KMS-11 (cell line): Measurements from ENCODE around the gene NPB.

Source experiments
- H2AFZ ChIP-seq: fragments of 200-600 bp; sonication (generic); 2 replicates; pipeline ENCODE4 v1.6.1; 2016; ENCODE audit warnings: antibody characterized with exemption, mixed run types, low read depth
- H3K27ac ChIP-seq: fragments of 200-600 bp; sonication (generic); 2 replicates; pipeline ENCODE4 v1.6.1; 2016; ENCODE audit warnings: mild to moderate bottlenecking, mixed run types
- H3K27me3 ChIP-seq: fragments of 200-600 bp; sonication (generic); 2 replicates; pipeline ENCODE4 v1.6.1; 2017; ENCODE audit warnings: mild to moderate bottlenecking, low read depth, mixed run types, moderate library complexity; ENCODE audit not compliant: insufficient read depth
- H3K36me3 ChIP-seq: fragments of 200-600 bp; sonication (generic); 2 replicates; pipeline ENCODE4 v1.6.1; 2017; ENCODE audit warnings: mild to moderate bottlenecking, mixed run types; ENCODE audit not compliant: insufficient read depth
- H3K4me1 ChIP-seq: fragments of 200-600 bp; sonication (generic); 2 replicates; pipeline ENCODE4 v1.6.1; 2016; ENCODE audit warnings: mild to moderate bottlenecking, low read depth, mixed run types; ENCODE audit not compliant: poor library complexity, severe bottlenecking
- H3K4me2 ChIP-seq: fragments of 200-600 bp; sonication (generic); 2 replicates; pipeline ENCODE4 v1.7.0; 2016; ENCODE audit warnings: mild to moderate bottlenecking, mixed run types
- H3K4me3 ChIP-seq: fragments of 200-600 bp; sonication (generic); IDR thresholded peaks from 2 replicates; pipeline ENCODE4 v1.6.1; 2017; ENCODE audit warnings: low read depth, low read length, mixed read lengths; ENCODE audit not compliant: insufficient read depth
- H3K79me2 ChIP-seq: fragments of 200-600 bp; sonication (generic); 2 replicates; pipeline ENCODE4 v1.6.1; 2016; ENCODE audit warnings: low read depth, mixed run types; ENCODE audit not compliant: insufficient read depth
- H3K9ac ChIP-seq: fragments of 200-600 bp; sonication (generic); 2 replicates; pipeline ENCODE4 v1.6.1; 2016; ENCODE audit warnings: mild to moderate bottlenecking, mixed run types
- H4K20me1 ChIP-seq: fragments of 200-600 bp; sonication (generic); 2 replicates; pipeline ENCODE4 v1.6.1; 2016; ENCODE audit warnings: mild to moderate bottlenecking, mixed run types; ENCODE audit not compliant: insufficient read depth
- TF ChIP-seq, protein P1 (sequence below): fragments of 200-600 bp; sonication (generic); conservative IDR thresholded peaks from 2 replicates; pipeline ENCODE4 v1.6.1; 2017; ENCODE audit warnings: low read depth, mild to moderate bottlenecking, antibody characterized with exemption, low read length, moderate library complexity, mixed read lengths

NPB gene

GRCh38 chr17:81902023-81902652 is at the start of gene NPB:
NPB (plus strand) TSS chr17:81902238; CDS start chr17:81902278, 40 bp downstream.
- TF ChIP-seq, protein P1, sequence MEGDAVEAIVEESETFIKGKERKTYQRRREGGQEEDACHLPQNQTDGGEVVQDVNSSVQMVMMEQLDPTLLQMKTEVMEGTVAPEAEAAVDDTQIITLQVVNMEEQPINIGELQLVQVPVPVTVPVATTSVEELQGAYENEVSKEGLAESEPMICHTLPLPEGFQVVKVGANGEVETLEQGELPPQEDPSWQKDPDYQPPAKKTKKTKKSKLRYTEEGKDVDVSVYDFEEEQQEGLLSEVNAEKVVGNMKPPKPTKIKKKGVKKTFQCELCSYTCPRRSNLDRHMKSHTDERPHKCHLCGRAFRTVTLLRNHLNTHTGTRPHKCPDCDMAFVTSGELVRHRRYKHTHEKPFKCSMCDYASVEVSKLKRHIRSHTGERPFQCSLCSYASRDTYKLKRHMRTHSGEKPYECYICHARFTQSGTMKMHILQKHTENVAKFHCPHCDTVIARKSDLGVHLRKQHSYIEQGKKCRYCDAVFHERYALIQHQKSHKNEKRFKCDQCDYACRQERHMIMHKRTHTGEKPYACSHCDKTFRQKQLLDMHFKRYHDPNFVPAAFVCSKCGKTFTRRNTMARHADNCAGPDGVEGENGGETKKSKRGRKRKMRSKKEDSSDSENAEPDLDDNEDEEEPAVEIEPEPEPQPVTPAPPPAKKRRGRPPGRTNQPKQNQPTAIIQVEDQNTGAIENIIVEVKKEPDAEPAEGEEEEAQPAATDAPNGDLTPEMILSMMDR = no peak
- H3K4me3 ChIP-seq = no peak within 1 kb of the TSS
- no peak within 1 kb of the TSS for H2AFZ ChIP-seq
- H3K9ac ChIP-seq = no peak within 1 kb of the TSS
- no peaks in the 10 kb centered on the region for H3K27me3 ChIP-seq
- no peaks in the 10 kb centered on the region for H3K36me3 ChIP-seq
- H3K4me2 ChIP-seq = no peak within 1 kb of the TSS
- no peaks in the 10 kb centered on the region for H4K20me1 ChIP-seq
- H3K4me1 ChIP-seq = no peaks in the 10 kb centered on the region
- no peak within 1 kb of the TSS for H3K27ac ChIP-seq
- no peaks in the 10 kb centered on the region for H3K79me2 ChIP-seq

- no peak overlapping the region for H3K9ac ChIP-seq
Measured at GRCh38 chr17:81854974-81855774, 46.9 kb upstream of the NPB start.

DNA sequence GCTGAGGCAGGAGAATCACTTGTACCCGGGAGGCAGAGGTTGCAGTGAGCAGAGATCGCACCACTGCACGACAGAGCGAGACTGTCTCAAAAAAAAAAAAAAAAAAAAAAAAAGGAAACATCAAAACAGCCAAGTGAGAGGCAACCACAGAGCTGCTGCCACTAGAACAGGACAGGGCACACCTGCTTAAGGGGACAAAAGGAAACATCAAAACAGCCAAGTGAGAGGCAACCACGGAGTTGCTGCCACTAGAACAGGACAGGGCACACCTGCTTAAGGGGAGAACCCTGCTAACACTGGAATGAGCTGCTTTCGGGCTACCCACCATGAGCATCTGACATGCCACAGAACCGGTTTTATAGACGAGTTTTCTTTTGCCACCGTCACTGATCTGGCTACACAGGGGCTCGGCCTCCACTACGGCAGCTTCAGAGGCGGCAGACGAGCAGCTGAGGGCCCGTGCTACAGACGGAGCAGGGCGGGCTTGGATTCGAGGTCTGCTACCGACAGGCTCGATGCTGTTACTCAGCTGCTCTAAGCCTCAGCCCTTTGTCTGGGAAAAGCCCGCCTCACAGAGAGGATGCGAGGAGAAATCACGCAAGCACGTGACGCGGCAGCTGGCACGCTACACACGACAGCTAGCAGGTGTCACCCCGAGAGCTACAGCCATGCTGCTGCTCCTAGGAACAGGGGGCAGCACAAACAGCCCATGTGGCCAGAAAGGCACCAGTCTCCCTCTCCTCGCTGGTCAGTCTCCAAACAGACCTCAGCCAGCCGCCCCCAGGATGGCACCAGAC is 43.7 kb upstream of the NPB start:
- no peak overlapping the region for H2AFZ ChIP-seq
- peaks cover 21% of the 10 kb centered on the region; the same call in 1 of the 2 replicates for H3K36me3 ChIP-seq
- H3K4me2 ChIP-seq = peak overlapping the region; percentile 97
- H3K4me3 ChIP-seq = no peak overlapping the region
- H3K4me1 ChIP-seq = peaks cover 33% of the 10 kb centered on the region
- H3K9ac ChIP-seq = no peak overlapping the region; the same call in 1 of the 2 replicates
- H3K79me2 ChIP-seq = peaks cover 86% of the 10 kb centered on the region
- H3K27me3 ChIP-seq = no peaks in the 10 kb centered on the region
- peaks cover 15% of the 10 kb centered on the region for H4K20me1 ChIP-seq
- no peak overlapping the region for H3K27ac ChIP-seq
- TF ChIP-seq, protein P1 = no peak

More at GRCh38 chr17:81854974-81855774, 46.9 kb upstream of the NPB start:
- Histone ChIP-seq H2AFZ (no peak overlapping the region), H3K27ac (no peak overlapping the region), H3K4me2 (no peak overlapping the region), H3K4me3 (no peak overlapping the region), H3K27me3 (no peaks in the 10 kb centered on the region), H4K20me1 (peaks cover 15% of the 10 kb centered on the region), H3K4me1 (peaks cover 18% of the 10 kb centered on the region), H3K36me3 (peaks cover 37% of the 10 kb centered on the region; the same call in 1 of the 2 replicates), H3K79me2 (peaks cover 82% of the 10 kb centered on the region)
- TF ChIP-seq, protein P1 = no peak; the same call in 1 of the 2 replicates
